ENCODE measurements around the gene CNTNAP5.

The CNTNAP5 gene

GRCh38 chr2:124836416-124836815 is 811.3 kb downstream of the CNTNAP5 start:
- no peak overlapping the region for H3K4me3 ChIP-seq (ENCODE audit: low read length)
- no peak for TF ChIP-seq ZNF274 (IDR thresholded peaks at IDR 0.05; ENCODE audit: low read depth, low read length)

- no peak for TF ChIP-seq ZNF274 (IDR thresholded peaks at IDR 0.05; ENCODE audit: low read depth, low read length)
- H3K4me3 ChIP-seq (ENCODE audit: low read length): no peak overlapping the region
These were observed 812.4 kb downstream of the CNTNAP5 start for GRCh38 chr2:124837496-124837895.

- H3K4me3 ChIP-seq (ENCODE audit: low read length): no peak overlapping the region
- no peak for TF ChIP-seq ZNF274 (IDR thresholded peaks at IDR 0.05; ENCODE audit: low read depth, low read length)
These were observed 813.3 kb downstream of the CNTNAP5 start for GRCh38 chr2:124838406-124838805.

- no peak for TF ChIP-seq ZNF274 (IDR thresholded peaks at IDR 0.05; ENCODE audit: low read depth, low read length)
These were observed 842.2 kb downstream of the CNTNAP5 start for GRCh38 chr2:124867247-124867646.

GRCh38 chr2:124874219-124874618 is 849.1 kb downstream of the CNTNAP5 start:
- no peak overlapping the region for H3K4me3 ChIP-seq (ENCODE audit: low read length)
- TF ChIP-seq ZNF274 (IDR thresholded peaks at IDR 0.05; ENCODE audit: low read depth, low read length): no peak

More at GRCh38 chr2:124867247-124867646, 842.2 kb downstream of the CNTNAP5 start:
- no peak overlapping the region for H3K4me3 ChIP-seq (ENCODE audit: low read length)

- no peak overlapping the region for H3K4me3 ChIP-seq (ENCODE audit: low read length)
- no peak for TF ChIP-seq ZNF274 (IDR thresholded peaks at IDR 0.05; ENCODE audit: low read depth, low read length)
These were observed 849.6 kb downstream of the CNTNAP5 start for GRCh38 chr2:124874676-124875075.

- no peak overlapping the region for H3K4me3 ChIP-seq (ENCODE audit: low read length)
- TF ChIP-seq ZNF274 (IDR thresholded peaks at IDR 0.05; ENCODE audit: low read depth, low read length): no peak
These were observed 850.6 kb downstream of the CNTNAP5 start for GRCh38 chr2:124875627-124876244.

- no peak for TF ChIP-seq ZNF274 (IDR thresholded peaks at IDR 0.05; ENCODE audit: low read depth, low read length)
- H3K4me3 ChIP-seq (ENCODE audit: low read length): no peak overlapping the region
These were observed 852.1 kb downstream of the CNTNAP5 start for GRCh38 chr2:124877141-124877577.

- TF ChIP-seq ZNF274 (IDR thresholded peaks at IDR 0.05; ENCODE audit: low read depth, low read length): no peak
These were observed 854.6 kb downstream of the CNTNAP5 start for GRCh38 chr2:124879640-124880039.

GRCh38 chr2:124880995-124881394 is 855.9 kb downstream of the CNTNAP5 start:
- no peak for TF ChIP-seq ZNF274 (IDR thresholded peaks at IDR 0.05; ENCODE audit: low read depth, low read length)

More at GRCh38 chr2:124879640-124880039, 854.6 kb downstream of the CNTNAP5 start:
- no peak overlapping the region for H3K4me3 ChIP-seq (ENCODE audit: low read length)

GRCh38 chr2:124882423-124882822 is 857.3 kb downstream of the CNTNAP5 start:
- no peak for TF ChIP-seq ZNF274 (IDR thresholded peaks at IDR 0.05; ENCODE audit: low read depth, low read length)
- no peak overlapping the region for H3K4me3 ChIP-seq (ENCODE audit: low read length)

More at GRCh38 chr2:124880995-124881394, 855.9 kb downstream of the CNTNAP5 start:
- H3K4me3 ChIP-seq (ENCODE audit: low read length): no peak overlapping the region

GRCh38 chr2:124883595-124883994 is 858.5 kb downstream of the CNTNAP5 start:
- TF ChIP-seq ZNF274 (IDR thresholded peaks at IDR 0.05; ENCODE audit: low read depth, low read length): no peak
- no peak overlapping the region for H3K4me3 ChIP-seq (ENCODE audit: low read length)

GRCh38 chr2:124884315-124884714 is 859.2 kb downstream of the CNTNAP5 start:
- TF ChIP-seq ZNF274 (IDR thresholded peaks at IDR 0.05; ENCODE audit: low read depth, low read length): no peak
- no peak overlapping the region for H3K4me3 ChIP-seq (ENCODE audit: low read length)

- no peak for TF ChIP-seq ZNF274 (IDR thresholded peaks at IDR 0.05; ENCODE audit: low read depth, low read length)
- H3K4me3 ChIP-seq (ENCODE audit: low read length): no peak overlapping the region
These were observed 861.1 kb downstream of the CNTNAP5 start for GRCh38 chr2:124886216-124886615.

GRCh38 chr2:124887466-124887865 is 862.4 kb downstream of the CNTNAP5 start:
- TF ChIP-seq ZNF274 (IDR thresholded peaks at IDR 0.05; ENCODE audit: low read depth, low read length): no peak
- H3K4me3 ChIP-seq (ENCODE audit: low read length): no peak overlapping the region

- no peak for TF ChIP-seq ZNF274 (IDR thresholded peaks at IDR 0.05; ENCODE audit: low read depth, low read length)
These were observed 863.3 kb downstream of the CNTNAP5 start for GRCh38 chr2:124888431-124888830.

More at GRCh38 chr2:124888431-124888830, 863.3 kb downstream of the CNTNAP5 start:
- no peak overlapping the region for H3K4me3 ChIP-seq (ENCODE audit: low read length)
